ENCODE results near the gene CCP110. TPM values are rescaled to one million over a fixed set of nuclear protein-coding genes. Genes with fewer than 3 reads are reported as not detected.

Gene CCP110
- total RNA-seq, 1 donor from 2014 or later = 25.5 TPM

- peak; percentile 80 for TF ChIP-seq CTCF (IDR thresholded peaks at IDR 0.05; ENCODE audit: unreplicated experiment)
- no peak for DNase-seq (ENCODE audit: low spot score, unreplicated experiment)
- H3K27me3 Mint-ChIP-seq = no peaks in the 10 kb centered on the region
- no peaks in the 10 kb centered on the region for H3K4me1 Mint-ChIP-seq (ENCODE audit: low read depth)
- H3K36me3 Mint-ChIP-seq (ENCODE audit: insufficient read depth) = peaks cover 18% of the 10 kb centered on the region
- no peaks in the 10 kb centered on the region for H3K9me3 Mint-ChIP-seq (ENCODE audit: low read depth)
- H3K4me3 Mint-ChIP-seq (ENCODE audit: low read depth) = no peak overlapping the region
- peak overlapping the region; percentile 76 for H3K27ac Mint-ChIP-seq
Observed at GRCh38 chr16:19601083-19601976, 77.6 kb downstream of the CCP110 start.

Other genes with a start within 250 kb of the CCP110 start
- not detected in 2 replicates for gene CLEC19A, start 238.2 kb upstream of the CCP110 start, total RNA-seq
- gene TMC5, start 106.1 kb upstream of the CCP110 start, total RNA-seq = 9.9 and 10.9 TPM in 2 replicates
- gene GDE1, start 1.8 kb upstream of the CCP110 start, total RNA-seq = 110 and 116 TPM in 2 replicates
- 82.7 and 88.4 TPM in 2 replicates for gene VPS35L, start 31.8 kb downstream of the CCP110 start, total RNA-seq
- gene KNOP1, start 194.3 kb downstream of the CCP110 start, total RNA-seq = 56.0 and 58.1 TPM in 2 replicates
- 31.5 and 33.2 TPM in 2 replicates for gene IQCK, start 194.3 kb downstream of the CCP110 start, total RNA-seq

All from progenitor cell of endocrine pancreas (in vitro differentiated cells).